Measurements from ENCODE around the gene GNG10.
"Not testable (repeated sequence)": the region's sequence is repeated elsewhere in the genome, so short reads cannot be mapped to it uniquely, and the experiment has no call there.

Gene GNG10

DNA sequence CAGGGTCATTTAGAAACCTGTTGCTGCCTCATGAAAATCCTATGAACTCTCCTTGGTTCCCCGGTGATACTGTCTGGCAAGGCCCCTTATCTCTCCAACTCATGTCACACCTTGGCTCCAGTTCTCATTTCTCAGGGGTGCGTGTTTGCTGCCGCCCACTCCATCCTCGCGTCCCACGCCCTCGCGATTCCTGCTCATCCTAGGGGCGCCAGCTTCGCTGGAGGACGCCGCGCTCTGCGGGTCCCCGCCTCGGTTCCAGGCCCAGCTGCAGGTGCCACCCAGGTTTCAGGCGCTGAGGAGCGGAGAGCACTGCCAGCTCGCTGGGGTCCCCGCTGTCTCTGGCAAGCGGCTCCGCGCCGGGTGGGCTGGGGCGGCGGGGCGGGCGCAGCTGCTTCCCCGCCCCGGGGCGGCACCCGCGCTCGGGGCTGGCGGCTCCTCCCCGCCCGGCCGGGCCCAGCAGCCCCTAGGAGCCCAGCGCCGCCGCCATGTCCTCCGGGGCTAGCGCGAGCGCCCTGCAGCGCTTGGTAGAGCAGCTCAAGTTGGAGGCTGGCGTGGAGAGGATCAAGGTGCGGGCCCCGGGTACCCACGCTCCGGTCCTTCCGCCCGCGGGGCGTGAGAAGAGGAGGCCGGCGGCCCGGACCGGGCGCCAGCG lies at the start of gene GNG10:
Gene GNG10 (plus strand): TSS at position 456 of the 652 bp plus-strand sequence. CDS start 30 bp downstream, at position 486.
- peak; percentile 96 for DNase-seq (ENCODE audit: low spot score)

DNA sequence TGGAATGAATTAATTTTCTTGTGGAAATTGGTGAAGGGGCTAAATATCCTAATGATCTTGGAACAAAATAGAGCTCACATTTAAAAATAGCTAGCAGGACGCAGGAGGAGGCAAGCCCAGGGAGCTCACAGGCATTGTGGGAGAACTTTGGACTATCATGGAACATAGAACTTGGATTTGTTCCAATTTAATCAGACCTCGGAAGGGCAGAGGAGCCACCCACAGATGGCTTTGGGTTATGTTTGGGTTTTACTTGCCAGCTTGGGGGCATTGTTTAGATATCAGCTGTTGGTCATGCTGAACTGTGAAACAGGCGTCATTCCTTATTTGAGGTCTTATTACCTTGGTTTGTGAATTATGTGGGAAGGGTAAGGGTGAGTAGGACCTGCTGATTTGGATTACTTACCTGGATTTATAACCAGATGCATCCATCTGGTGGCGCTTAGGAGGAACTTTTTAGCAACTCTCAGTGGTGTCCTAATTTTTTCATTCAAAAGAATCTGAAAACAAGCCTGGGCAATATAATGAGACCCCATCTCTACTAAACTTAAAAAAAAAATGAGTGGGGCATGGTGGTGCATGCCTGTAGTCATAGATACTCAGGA lies 47.9 kb upstream of the GNG10 start:
- DNase-seq (ENCODE audit: low spot score), result no peak

DNA sequence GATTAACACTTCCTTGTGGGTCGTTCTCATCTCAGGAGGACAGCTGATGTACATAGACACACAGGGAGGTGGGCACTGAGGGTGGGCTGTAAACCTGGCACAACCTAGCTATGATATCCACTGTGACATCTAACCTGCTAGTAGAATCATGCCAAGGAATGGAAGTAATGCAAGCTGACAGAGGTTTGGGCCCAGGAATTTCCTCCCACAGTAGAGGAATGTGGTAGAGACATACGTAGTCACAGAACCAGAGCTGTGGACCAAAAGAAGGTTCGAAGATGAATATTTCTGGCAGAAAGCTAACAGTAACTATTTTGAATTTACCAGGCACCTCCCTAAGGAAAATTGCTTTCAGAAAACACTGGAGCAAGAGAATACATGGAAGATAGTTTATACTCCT lies 45.5 kb upstream of the GNG10 start:
- peak; percentile 42 for DNase-seq (ENCODE audit: low spot score)

DNA sequence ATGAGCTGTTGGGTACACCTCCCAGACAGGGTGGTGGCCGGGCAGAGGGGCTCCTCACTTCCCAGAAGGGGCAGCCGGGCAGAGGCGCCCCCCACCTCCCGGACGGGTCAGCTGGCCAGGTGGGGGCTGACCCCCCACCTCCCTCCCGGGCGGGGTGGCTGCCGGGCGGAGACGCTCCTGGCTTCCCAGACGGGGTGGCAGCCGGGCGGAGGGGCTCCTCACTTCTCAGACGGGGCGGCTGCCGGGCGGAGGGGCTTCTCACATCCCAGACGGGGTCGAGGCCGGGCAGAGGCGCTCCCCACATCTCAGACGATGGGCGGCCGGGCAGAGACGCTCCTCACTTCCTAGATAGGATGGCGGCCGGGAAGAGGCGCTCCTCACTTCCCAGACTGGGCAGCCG lies 44.1 kb upstream of the GNG10 start:
- not testable (repeated sequence) for DNase-seq (ENCODE audit: low spot score)

DNA sequence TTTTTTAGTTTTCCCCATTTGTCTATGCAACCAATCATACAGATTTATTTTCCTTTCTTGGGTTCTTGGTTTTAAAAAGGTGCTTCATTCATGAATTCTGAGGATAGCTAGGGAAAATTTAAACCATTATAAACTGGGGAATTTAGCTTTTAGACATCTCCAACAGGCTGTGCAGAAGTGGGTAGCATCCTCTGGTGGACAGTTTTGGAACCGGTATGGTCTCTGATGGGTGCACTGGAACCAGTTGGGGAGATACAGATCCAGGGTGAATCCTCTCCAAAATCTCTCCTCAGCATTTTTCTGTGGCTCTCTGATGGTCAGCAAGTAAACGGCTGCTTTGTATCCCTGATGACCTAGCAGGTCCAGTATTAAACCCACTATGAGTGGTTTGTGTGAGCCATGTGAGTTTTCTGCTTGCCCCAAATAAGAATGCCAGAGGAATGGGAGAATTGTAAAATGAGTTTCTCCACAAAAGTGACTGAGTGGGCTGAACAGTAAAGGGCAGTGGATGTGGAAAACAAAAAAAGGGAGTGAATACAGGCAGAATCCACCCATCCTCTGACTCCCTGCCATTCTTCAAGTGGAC lies 39.4 kb upstream of the GNG10 start:
- DNase-seq (ENCODE audit: low spot score), result peak; percentile 55

DNA sequence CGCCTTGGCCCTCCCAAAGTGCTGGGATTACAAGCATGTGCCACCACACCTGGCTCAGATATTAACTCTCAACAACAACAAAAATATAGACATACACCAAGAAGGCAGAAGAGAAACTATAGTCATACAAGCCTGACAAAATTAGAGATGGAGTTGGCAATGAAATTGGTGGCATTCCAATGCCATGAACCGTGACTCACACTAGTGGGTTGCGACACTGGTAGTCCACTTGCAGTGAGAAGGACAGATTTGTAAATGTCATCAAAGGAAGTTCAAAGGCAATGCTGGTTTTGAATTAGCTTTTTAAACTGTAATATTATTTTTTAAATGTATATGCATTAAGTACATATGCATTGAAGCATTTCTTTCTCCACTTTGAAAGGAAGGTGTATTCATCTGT lies 38.8 kb upstream of the GNG10 start:
- DNase-seq (ENCODE audit: low spot score), result peak; percentile 75

DNA sequence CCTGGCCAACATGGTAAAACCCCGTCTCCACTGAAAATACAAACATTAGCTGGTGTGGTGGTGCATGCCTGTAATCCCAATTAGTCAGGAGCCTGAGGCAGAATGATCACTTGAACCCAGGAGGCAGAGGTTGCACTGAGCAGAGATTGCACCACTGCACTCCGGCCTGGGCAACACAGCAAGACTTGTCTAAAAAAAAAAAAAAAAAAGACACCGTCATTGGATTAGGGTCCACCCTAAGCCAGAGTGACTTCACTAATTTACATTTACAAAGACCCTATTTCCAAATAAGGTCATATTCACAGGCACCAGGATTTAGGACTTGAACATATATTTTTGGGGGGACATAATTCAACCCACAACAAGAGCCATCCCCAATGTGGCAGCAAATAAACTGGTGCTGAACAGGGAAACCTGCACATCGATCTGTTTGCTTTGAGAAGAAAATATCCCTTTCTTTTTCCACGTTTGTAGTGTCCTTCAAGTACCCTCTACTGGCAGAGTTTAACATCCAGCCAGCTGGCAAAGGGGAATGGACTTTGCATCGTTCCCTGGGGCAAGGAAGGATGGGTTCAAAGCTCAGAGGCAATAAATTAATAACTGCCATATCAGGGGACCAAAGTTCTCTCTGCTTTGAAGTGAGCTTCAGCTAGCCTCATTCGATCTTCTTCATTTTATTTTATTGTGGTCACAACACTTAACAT lies 34.0 kb upstream of the GNG10 start:
- DNase-seq (ENCODE audit: low spot score), result no peak

DNA sequence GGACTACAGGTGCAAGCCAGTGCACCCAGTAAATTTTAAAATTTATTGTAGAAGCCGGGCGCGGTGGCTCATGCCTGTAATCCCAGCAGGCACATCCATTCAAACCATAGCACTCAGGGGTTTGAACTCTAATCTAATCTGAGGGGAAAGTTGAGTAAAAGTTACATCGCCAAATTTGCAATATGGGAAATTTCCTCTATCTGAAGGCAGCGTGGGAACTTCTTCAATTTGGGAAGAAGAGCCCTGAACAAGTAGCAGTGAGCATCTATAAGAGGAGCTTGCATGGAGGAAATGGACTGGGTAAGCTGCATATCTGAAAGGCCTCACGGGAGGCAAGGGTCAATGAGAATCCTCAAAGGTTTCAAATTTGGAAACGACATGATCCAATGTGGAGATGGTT lies 33.0 kb upstream of the GNG10 start:
- no peak for DNase-seq (ENCODE audit: low spot score)

DNA sequence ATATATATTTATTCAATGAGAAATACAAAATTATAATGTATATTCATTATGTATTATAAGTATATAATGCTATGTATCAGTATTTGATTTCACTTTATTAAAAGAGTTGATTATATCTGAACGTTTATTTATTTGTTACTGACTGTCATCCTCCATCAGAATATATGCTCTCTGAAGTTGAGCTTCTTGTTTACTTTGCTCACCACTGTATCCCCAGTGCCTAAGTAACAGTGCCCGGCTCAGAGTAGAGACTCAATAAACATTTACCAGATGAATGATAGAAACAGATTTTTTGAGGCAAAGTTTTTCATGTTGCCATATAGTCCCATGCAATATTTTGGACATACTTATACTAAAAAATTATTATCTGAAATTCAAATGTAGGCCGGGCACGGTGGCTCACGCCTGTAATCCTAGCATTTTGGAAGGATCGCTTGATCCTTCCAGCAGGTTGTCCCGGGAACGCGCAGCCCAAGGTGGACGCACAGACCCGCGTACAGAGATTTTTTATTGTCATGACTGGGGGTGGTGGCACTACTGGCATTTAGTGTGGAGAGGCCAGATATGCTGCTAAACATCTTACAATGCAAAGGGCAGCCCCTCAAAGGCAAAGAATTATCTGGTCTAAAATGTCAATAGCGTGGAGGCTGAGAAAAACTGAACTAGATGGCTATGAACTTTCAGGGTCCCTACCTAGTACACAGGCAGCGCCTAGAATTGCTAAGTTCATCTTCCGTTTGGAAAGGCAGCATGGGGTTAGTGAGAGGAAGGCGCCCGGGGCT lies 31.0 kb upstream of the GNG10 start:
- DNase-seq (ENCODE audit: low spot score), result no peak

DNA sequence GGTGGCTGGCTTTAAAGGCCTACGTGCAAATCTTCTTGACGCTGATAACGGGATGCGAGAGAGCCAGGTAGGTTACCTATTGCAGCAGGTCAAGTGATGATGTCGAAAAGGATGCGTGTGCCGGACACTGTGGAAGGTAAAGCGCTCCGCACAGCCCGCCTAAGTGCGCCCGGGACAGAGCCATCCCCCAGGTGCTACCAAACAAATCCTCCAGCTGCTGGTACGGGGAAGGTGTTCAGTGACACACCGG lies 30.5 kb upstream of the GNG10 start:
- DNase-seq (ENCODE audit: low spot score), result no peak

DNA sequence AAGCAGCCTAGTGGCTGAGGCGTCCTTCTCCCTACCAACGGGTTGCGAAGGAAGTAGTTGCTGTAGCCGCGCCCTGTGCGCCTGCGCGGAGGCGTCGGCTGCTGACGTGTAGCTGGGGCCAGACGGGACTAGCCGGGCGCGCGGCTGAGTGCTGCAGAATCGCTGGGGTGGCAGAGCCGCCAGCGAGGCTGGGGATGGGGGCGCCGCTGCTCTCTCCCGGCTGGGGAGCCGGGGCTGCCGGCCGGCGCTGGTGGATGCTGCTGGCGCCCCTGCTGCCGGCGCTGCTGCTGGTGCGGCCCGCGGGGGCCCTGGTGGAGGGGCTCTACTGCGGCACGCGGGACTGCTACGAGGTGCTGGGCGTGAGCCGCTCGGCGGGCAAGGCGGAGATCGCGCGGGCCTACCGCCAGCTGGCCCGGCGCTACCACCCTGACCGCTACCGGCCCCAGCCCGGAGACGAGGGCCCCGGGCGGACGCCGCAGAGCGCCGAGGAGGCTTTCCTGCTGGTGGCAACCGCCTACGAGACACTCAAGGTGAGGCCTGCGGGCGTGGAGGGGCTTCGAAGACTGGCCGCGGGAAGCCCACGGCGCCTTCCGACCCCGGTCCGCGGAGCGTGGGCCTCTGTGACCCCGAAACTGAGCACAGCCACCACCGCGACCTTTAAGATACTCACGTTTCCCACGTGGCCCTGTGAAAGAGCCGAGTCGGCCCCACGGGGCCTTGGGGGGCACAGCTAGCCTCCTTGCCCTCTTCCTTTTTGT lies 30.0 kb upstream of the GNG10 start, which contains the start of gene DNAJC25:
Gene DNAJC25 (plus strand): TSS at position 121 of the 758 bp plus-strand sequence. CDS start 74 bp downstream, at position 195.
- peak; percentile 100 for DNase-seq (ENCODE audit: low spot score)

DNA sequence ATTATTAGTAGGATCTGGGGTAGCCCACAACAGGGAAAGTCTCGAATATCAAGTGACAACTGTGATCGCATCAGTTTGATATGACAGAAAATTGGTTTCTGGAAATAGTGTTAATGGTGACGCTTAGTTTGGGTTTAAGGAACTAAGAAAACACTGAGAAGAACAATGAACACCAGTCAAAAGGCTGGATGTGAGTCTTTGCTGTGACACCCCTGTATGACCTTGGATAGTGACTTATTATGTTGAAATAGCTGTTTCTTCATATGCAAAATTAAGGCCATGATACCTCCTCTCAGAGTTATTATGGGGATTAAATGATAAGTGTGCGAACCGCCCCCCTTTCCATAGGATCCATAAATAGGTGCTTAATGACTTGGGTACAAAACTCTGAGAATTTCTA lies 29.3 kb upstream of the GNG10 start:
- DNase-seq (ENCODE audit: low spot score), result peak; percentile 16

DNA sequence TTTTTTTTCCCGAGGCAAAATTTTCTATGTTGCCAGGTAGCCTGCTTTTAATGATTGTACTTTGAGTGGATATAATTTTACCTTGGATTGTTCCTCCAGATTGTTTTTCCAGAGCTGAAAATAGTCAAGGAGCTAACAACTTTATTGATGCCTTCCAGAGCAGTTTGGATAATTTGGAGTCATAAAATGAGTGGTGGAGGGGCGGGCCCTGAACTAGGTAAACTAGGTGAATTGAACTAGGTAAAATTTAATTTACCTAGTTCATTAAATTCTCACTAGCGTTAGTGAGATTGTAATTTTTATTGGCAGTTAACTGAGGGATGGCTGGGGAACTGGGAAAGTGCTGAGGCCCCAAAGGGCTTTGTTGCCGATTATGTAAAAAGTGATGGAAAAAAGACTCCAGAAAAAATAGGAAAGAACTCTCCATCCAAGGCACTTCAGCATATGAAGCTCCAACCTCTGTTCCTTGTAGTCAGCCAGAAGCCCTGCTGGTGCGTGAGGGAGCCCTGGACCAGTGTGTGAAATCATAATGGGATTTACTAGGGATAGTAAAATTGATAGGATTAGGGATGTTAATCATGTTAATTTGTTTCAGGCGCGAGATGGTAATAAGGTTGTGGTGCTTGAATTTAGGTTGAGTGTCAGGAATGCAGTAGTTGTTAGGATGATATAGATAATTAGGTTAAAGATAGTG lies 28.6 kb upstream of the GNG10 start:
- DNase-seq (ENCODE audit: low spot score), result no peak

DNA sequence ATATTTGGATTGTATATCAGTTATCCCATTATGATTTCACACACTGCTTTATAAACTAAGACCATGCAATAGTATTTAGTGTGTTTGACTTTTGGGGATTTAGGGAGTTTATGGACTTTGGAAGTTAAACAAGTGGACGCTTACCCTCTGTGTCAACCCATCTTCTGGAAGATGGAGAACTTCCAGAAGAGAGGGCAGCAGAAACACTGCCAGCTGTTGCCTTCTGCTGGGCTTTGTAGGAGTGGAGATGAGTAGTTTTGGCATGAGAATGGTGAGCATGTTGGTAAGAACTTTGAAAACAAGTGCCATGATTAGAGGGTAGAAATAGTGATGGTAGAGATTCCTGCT lies 28.0 kb upstream of the GNG10 start:
- no peak for DNase-seq (ENCODE audit: low spot score)

DNA sequence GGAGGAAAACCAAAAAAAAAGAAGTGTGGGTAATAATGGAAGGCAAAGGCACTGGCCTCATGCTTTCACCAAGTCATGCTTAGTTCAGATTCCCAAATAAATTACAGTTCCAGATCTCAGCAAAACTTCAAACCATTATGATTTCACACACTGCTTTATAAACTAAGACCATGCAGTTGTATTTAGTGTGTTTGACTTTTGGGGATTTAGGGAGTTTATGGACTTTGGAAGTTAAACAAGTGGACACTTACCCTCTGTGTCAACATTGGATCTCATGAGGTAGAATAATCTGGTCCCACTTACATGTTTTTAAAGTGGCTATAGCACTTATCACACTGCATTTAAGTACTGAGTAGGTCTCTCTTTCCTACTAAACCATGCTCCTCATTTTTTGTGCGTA lies 26.5 kb upstream of the GNG10 start:
- DNase-seq (ENCODE audit: low spot score), result no peak

DNA sequence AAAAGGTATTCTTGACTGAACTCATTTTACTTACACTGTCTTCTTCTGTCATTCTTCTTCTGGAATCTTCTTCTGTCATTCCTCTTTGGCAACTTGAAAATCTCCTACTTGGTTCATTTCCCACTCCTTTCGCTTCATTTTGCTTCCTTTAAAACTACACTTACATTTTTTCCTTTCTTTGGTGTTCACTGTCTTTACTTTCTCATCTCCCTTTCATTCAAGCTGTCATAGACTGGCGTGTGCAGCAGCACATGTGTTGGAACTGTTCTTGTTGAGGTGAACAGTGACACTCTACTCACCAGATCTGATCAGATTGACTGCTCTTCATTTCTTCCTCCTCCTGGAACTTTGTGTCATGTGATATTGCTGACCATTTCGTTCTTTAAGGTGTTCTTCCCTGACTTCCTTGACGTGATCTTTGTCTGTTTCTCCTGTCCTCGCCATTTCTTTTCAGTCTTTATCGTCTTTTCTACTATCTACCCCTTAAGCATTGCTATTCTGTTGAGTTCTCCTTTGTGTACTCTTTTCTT lies 23.9 kb upstream of the GNG10 start:
- no peak for DNase-seq (ENCODE audit: low spot score)

DNA sequence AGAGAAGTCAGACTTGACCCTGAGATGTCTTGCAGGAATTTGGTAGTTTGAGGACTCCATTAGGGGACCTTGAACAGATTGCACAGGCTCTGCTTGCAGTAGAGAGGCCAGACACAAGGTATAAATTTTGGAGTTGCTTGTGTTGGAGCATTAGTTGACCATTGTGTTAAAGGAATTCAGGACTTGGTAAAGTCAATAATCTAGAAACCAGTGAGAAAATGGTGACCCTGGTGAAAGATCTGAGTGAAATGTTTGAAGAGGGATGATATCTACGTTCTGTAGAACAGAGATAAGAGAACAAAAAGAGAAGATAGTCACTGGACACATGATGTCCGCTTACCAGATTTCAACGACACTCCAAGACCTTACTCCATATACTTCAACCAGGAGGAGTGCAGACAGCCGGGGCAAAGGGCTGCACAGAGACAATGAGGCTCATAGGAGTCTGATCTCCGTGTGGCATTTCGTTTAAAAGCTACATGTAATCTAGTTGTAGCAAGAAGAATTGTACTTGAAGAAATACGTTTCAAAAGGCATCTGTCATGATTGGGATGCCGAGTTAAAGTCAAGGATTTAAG lies 17.1 kb upstream of the GNG10 start:
- DNase-seq (ENCODE audit: low spot score), result no peak

DNA sequence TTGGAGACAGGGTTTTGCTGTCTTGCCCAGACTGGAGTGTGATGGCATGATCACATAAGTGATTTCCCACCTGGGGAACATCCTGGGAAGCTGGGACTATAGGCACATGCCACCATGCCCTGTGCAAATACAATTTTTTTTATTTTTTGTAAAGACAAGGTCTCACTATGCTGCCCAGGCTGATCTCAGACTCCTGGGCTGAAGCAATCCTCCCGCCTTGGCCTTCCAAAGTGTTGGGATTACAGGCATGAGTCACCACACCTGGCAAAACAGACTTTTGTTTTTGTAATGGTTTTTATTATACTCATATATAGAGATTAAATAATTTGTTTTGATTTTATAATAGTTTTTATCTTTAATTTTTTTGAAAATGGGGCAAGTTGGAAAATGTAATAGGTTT lies 15.6 kb upstream of the GNG10 start:
- no peak for DNase-seq (ENCODE audit: low spot score)

DNA sequence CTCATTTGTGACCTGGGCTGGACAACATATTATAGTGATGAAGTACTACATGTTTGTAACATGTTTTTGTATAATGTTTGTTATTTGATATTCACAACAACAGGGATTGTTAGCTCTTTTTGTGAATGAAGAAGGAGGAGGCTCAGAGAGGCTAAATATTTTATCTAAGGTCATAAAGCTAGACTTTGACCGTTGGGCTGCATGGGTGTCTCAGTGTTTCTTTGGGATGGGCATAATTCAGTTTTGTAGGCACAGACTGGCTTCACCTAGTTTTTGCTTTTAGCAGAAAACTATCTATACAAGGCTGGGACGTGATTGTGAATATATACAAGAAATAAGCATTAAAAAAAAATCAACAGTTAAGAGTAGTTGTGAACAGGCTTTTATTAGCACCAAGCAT lies 15.0 kb upstream of the GNG10 start:
- DNase-seq (ENCODE audit: low spot score), result no peak

DNA sequence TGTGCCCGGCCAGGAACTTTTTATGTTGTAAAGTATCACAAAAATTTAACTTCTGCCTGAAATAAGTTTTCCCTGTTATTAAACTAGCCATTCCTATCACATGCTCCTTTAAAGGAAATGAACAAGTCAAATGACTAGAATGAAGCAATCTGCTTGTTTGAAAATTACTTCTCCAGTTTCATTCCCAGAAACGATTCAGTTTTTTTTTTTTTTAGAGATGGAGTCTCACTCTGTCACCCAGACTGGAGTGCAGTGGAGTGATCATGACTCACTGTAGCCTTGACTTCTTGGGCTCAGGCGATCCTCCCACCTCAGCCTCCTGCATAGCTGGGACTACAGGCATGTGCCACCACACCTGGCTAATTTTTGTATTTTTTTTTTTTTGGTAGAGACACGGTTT lies 13.3 kb upstream of the GNG10 start:
- DNase-seq (ENCODE audit: low spot score), result no peak

DNA sequence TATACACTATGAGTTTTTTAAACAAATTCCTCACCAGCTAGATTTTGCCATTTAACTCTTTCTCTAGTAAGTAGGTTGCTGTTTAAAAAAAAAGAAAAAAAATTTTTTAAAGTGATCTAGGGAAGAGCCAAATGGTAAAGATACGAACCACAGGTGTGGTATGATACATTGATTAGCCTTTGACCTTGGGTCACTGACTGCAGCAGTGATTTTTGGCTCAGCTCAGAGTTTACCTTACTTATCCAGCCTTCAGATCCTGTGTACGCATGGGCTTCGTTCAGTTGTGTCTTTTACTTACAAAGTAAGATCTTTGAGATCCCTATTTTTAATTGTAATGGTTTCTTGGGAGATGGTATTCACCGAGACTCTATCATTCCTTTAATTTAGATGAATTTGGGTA lies 12.4 kb upstream of the GNG10 start:
- no peak for DNase-seq (ENCODE audit: low spot score)
